Endothelial cell of umbilical vein (primary cell): ENCODE data around the gene GPX7. TPM values are rescaled to one million over a fixed set of nuclear protein-coding genes. Genes with fewer than 3 reads are reported as not detected.

Source experiments
- BruUV-seq: library from RNA; stranded (reverse); fragments of 400-500 nt; replicated peaks from 2 replicates; lab custom pipeline; 2021; lab: Mats Ljungman, UMichigan
- CTCF ChIA-PET: fragments of 300-600, 350-600 bp; sonication (Branson Sonifier 250); formaldehyde crosslinking; loops from one replicate; lab custom pipeline; 2021; ENCODE audit warnings: antibody characterized with exemption, inconsistent platforms; lab: Charles Lee
- POLR2A ChIA-PET: fragments of 300-600, 350-600 bp; sonication (Branson Sonifier 250); formaldehyde crosslinking; loops from one replicate; lab custom pipeline; 2021; ENCODE audit warnings: antibody characterized with exemption, inconsistent platforms; lab: Charles Lee
- DNase-seq: peaks from one replicate; pipeline ENCODE4 v3.0.0-alpha.2; 2011; ENCODE audit warnings: low read depth, low spot score
- FAIRE-seq: peaks from 2 replicates; lab custom pipeline; 2011; peaks lifted over from hg19 to GRCh38; lab: Jason Lieb, UNC
- H2AFZ ChIP-seq: 2 replicates; pipeline ENCODE4 v1.6.0; 2012; ENCODE audit warnings: low read depth, low read length, control low read depth, inconsistent platforms
- H3K27ac ChIP-seq: 2 replicates; pipeline ENCODE4 v1.5.1; 2011; ENCODE audit warnings: low read depth, mild to moderate bottlenecking, control low read depth, low read length, moderate library complexity; ENCODE audit not compliant: insufficient read depth
- H3K27me3 ChIP-seq, 2 experiments: 2 replicates each; pipeline versions ENCODE4 v1.6.0 to v1.6.1; 2011; ENCODE audit warnings: low read length in 2 of 2, mixed read lengths in 1 of 2; ENCODE audit not compliant: control insufficient read depth in 2 of 2, insufficient read depth in 2 of 2
- H3K36me3 ChIP-seq, 2 experiments: 2 replicates in 1 of 2; 3 replicates in 1 of 2; pipeline ENCODE4 v1.5.1; 2011; ENCODE audit warnings: low read length in 2 of 2, mild to moderate bottlenecking in 1 of 2, moderate library complexity in 1 of 2; ENCODE audit not compliant: control insufficient read depth in 2 of 2, insufficient read depth in 2 of 2; ENCODE audit errors: extremely low read depth in 1 of 2
- H3K4me1 ChIP-seq: 3 replicates; pipeline ENCODE4 v1.5.1; 2011; ENCODE audit warnings: mild to moderate bottlenecking, low read length; ENCODE audit not compliant: control insufficient read depth, insufficient read depth; ENCODE audit errors: extremely low read depth
- H3K4me2 ChIP-seq: 2 replicates; pipeline ENCODE4 v1.6.1; 2011; ENCODE audit warnings: low read length, control low read depth, mixed read lengths; ENCODE audit not compliant: insufficient read depth
- H3K4me3 ChIP-seq, 3 experiments: fragments of 200-600 bp in 1 of 3; sonication (generic), shearing (Covaris generic) in 1 of 3; replicated peaks in 1 of 3; 2 replicates each; pipeline ENCODE4 v1.5.1; 2011 to 2016; ENCODE audit warnings: control low read depth in 3 of 3, low read length in 3 of 3, mild to moderate bottlenecking in 2 of 3, inconsistent platforms in 1 of 3, low read depth in 1 of 3, moderate library complexity in 1 of 3; ENCODE audit not compliant: insufficient read depth in 1 of 3
- H3K79me2 ChIP-seq: 2 replicates; pipeline ENCODE4 v1.6.0; 2012; ENCODE audit warnings: low read length, inconsistent platforms; ENCODE audit not compliant: control insufficient read depth, insufficient read depth
- H3K9ac ChIP-seq: replicated peaks from 2 replicates; pipeline ENCODE3; 2011; ENCODE audit warnings: low read length, control low read depth; ENCODE audit not compliant: insufficient read depth; ENCODE audit errors: extremely low read depth
- H3K9me1 ChIP-seq: replicated peaks from 3 replicates; pipeline ENCODE4 v1.6.0; 2011; ENCODE audit warnings: mild to moderate bottlenecking, low read length; ENCODE audit not compliant: control insufficient read depth, insufficient read depth; ENCODE audit errors: extremely low read depth
- H3K9me3 ChIP-seq: replicated peaks from 2 replicates; pipeline ENCODE4 v1.5.1; 2012; ENCODE audit warnings: low read length, inconsistent platforms; ENCODE audit not compliant: control insufficient read depth, insufficient read depth
- H4K20me1 ChIP-seq: replicated peaks from 2 replicates; pipeline ENCODE3; 2011; ENCODE audit warnings: mild to moderate bottlenecking, low read length; ENCODE audit not compliant: control insufficient read depth, insufficient read depth; ENCODE audit errors: extremely low read depth
- EZH2 ChIP-seq: IDR thresholded peaks from 2 replicates; pipeline ENCODE4 v1.6.1; 2012; ENCODE audit warnings: borderline replicate concordance, low read depth, mild to moderate bottlenecking, moderate library complexity, low read length, inconsistent platforms; ENCODE audit not compliant: severe bottlenecking
- FOS ChIP-seq: IDR thresholded peaks from 2 replicates; pipeline ENCODE4 v1.6.1; 2011; ENCODE audit warnings: mild to moderate bottlenecking, low read length, moderate library complexity, borderline replicate concordance; ENCODE audit not compliant: insufficient read depth
- GATA2 ChIP-seq: IDR thresholded peaks from 2 replicates; pipeline ENCODE4 v1.7.0; 2011; ENCODE audit warnings: low read depth, mild to moderate bottlenecking, moderate library complexity, mixed read lengths, low read length; ENCODE audit not compliant: insufficient read length, insufficient read depth
- JUN ChIP-seq: IDR thresholded peaks from 2 replicates; pipeline ENCODE4 v1.6.1; 2011; ENCODE audit warnings: borderline replicate concordance, low read depth; ENCODE audit not compliant: insufficient read length, insufficient read depth
- MYC ChIP-seq: IDR thresholded peaks from one replicate; pipeline ENCODE4 v1.6.1; 2011; ENCODE audit warnings: mild to moderate bottlenecking, low read depth, low read length
- POLR2A ChIP-seq: IDR thresholded peaks from 2 replicates; pipeline ENCODE4 v1.6.1; 2012; ENCODE audit warnings: low read depth, mild to moderate bottlenecking, control low read depth, low read length
- POLR2AphosphoS5 ChIP-seq: IDR thresholded peaks from 2 replicates; pipeline ENCODE4 v1.6.1; 2012; ENCODE audit warnings: low read depth, mild to moderate bottlenecking, control low read depth, low read length, moderate library complexity; ENCODE audit not compliant: insufficient read depth
- dilution Hi-C: fragments of 300-500 bp; cut with MboI; formaldehyde crosslinking; loops from one replicate; pipeline ENCODE4 v1.15.0; 2019; ENCODE audit warnings: low sequenced_read_pairs; ENCODE audit not compliant: extremely low pct_ligation_motif_present
- intact Hi-C: fragments of 100-400 bp; cut with micrococcal nuclease; formaldehyde crosslinking; loops from one replicate; pipeline ENCODE4 v1.10.0; 2022
- polyA plus RNA-seq, 4 experiments: library from polyadenylated mRNA; depleted of rRNA in 3 of 4; stranded (reverse) in 3 of 4; unstranded in 1 of 4; fragments of >200 nt; gene quantifications; 2 replicates each; pipeline versions ENCODE4 v1.2.1 to v1.2.3, GENCODE V29; 2011 to 2012; ENCODE audit warnings: missing spikeins in 1 of 4
- total RNA-seq: library from RNA; stranded (reverse); gene quantifications from 2 replicates; pipeline ENCODE4 v1.2.3, GENCODE V29; 2021
- TF ChIP-seq, protein P1 (sequence below): IDR thresholded peaks from 2 replicates; pipeline ENCODE4 v1.6.1; 2011; ENCODE audit not compliant: insufficient read depth, insufficient read length
- TF ChIP-seq, protein P2 (sequence below), 2 donors: IDR thresholded peaks; 1 replicate in 1 of 2; 2 replicates in 1 of 2; pipeline ENCODE4 v1.5.1; 2011; ENCODE audit warnings: low read length in 2 of 2, mild to moderate bottlenecking in 2 of 2, moderate library complexity in 2 of 2, control low read depth in 1 of 2, inconsistent platforms in 1 of 2, low read depth in 1 of 2; ENCODE audit not compliant: insufficient read depth in 1 of 2; ENCODE audit errors: extremely low read depth in 1 of 2

Gene GPX7
- total and polyA plus RNA-seq, 2 donors (not counting 3 experiments of a cell fraction or from before 2014, with no cell fraction given): 8.9 to 25.7 TPM

DNA sequence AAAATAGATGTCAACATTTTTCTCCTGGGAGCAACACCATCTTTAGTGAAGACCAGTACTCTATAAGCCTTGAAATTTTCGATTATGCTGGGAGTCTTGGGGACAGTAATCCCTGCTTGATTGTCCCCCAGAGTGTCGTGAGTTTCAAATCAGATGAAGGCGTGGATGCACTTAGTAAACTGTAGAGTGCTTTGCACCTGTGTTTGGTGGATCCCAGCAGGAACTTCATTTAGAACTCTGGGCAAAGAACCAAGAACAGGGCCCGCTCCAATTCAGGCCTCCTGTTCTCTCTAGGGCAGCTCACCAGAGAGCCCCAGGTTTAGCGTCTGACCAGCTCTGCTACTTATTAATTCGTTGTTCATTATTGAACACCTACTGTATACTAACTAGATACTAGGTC lies 1.5 kb downstream of the GPX7 start:
- CTCF ChIA-PET: no interaction called here
- peaks cover 8% of the 10 kb centered on the region for H3K4me1 ChIP-seq
- DNase-seq (no peak), FAIRE-seq (no peak)
- H3K79me2 ChIP-seq: no peaks in the 10 kb centered on the region
- no peak overlapping the region for H3K27ac ChIP-seq
- POLR2A ChIA-PET: interaction anchor here (1.2 kb wide), 1 partner anchor 51 kb away, joined by 4 read pairs; the partner anchor contains the start of gene TUT4
- no peak overlapping the region for H3K9ac ChIP-seq
- no peaks in the 10 kb centered on the region for H4K20me1 ChIP-seq
- no peak overlapping the region for H3K4me2 ChIP-seq
- no peak overlapping the region for H2AFZ ChIP-seq
- intact Hi-C loops (loop anchor here (5.0 kb wide), 1 partner anchor 51 kb away; the partner anchor contains the start of gene TUT4), dilution Hi-C loops (no loop called here)
- H3K36me3 ChIP-seq: no peaks in the 10 kb centered on the region
- H3K4me3 ChIP-seq: no peak overlapping the region
- TF ChIP-seq GATA2 (no peak), POLR2A (no peak), JUN (no peak), MYC (no peak), FOS (no peak), EZH2 (no peak), POLR2AphosphoS5 (no peak)
- TF ChIP-seq, protein P1, sequence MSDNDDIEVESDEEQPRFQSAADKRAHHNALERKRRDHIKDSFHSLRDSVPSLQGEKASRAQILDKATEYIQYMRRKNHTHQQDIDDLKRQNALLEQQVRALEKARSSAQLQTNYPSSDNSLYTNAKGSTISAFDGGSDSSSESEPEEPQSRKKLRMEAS: no peak
- TF ChIP-seq, protein P2, sequence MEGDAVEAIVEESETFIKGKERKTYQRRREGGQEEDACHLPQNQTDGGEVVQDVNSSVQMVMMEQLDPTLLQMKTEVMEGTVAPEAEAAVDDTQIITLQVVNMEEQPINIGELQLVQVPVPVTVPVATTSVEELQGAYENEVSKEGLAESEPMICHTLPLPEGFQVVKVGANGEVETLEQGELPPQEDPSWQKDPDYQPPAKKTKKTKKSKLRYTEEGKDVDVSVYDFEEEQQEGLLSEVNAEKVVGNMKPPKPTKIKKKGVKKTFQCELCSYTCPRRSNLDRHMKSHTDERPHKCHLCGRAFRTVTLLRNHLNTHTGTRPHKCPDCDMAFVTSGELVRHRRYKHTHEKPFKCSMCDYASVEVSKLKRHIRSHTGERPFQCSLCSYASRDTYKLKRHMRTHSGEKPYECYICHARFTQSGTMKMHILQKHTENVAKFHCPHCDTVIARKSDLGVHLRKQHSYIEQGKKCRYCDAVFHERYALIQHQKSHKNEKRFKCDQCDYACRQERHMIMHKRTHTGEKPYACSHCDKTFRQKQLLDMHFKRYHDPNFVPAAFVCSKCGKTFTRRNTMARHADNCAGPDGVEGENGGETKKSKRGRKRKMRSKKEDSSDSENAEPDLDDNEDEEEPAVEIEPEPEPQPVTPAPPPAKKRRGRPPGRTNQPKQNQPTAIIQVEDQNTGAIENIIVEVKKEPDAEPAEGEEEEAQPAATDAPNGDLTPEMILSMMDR (IDR thresholded peaks at IDR 0.05; ENCODE audit: extremely low read depth in 1 of 2, insufficient read depth in 1 of 2, low read depth in 1 of 2, low read length in 2 of 2): no peak
- BruUV-seq: no TSS peak
- no peaks in the 10 kb centered on the region for H3K9me1 ChIP-seq
- no peaks in the 10 kb centered on the region for H3K27me3 ChIP-seq
- no peaks in the 10 kb centered on the region for H3K9me3 ChIP-seq
